Kidney (tissue), 14 donors: Measurements from ENCODE around the gene DLG4. TPM values are rescaled to one million over a fixed set of nuclear protein-coding genes. Genes with fewer than 3 reads are reported as not detected.
A peak's percentile ranks its signal among the peaks of the same experiment; 100 is the strongest.

Source experiments
- DNase-seq, 5 donors: peaks; one replicate each; pipeline ENCODE4 v3.0.0-alpha.2; 2013 to 2020
- FAIRE-seq: peaks from 2 replicates; lab custom pipeline; 2012; peaks lifted over from hg19 to GRCh38; lab: Jason Lieb, UNC
- H3K27ac ChIP-seq, 2 donors: one replicate each; pipeline ENCODE4 v1.7.0; 2013; ENCODE audit warnings: low read depth in 2 of 2, low read length in 2 of 2, inconsistent platforms in 1 of 2
- H3K27me3 ChIP-seq: one replicate; pipeline ENCODE4 v1.7.1; 2013; ENCODE audit warnings: low read length, inconsistent platforms; ENCODE audit not compliant: control insufficient read depth, insufficient read depth
- H3K36me3 ChIP-seq, 3 donors: one replicate each; pipeline versions ENCODE4 v1.7.0 to v1.7.1; 2013; ENCODE audit warnings: low read length in 3 of 3, control low read depth in 1 of 3, inconsistent platforms in 1 of 3; ENCODE audit not compliant: insufficient read depth in 3 of 3, control insufficient read depth in 2 of 3
- H3K4me1 ChIP-seq, 3 donors: one replicate each; pipeline versions ENCODE4 v1.7.0 to v1.7.1; 2013; ENCODE audit warnings: low read length in 3 of 3, inconsistent platforms in 1 of 3, low read depth in 1 of 3; ENCODE audit not compliant: control insufficient read depth in 2 of 3, insufficient read depth in 2 of 3
- H3K4me3 ChIP-seq, 3 donors: one replicate each; pipeline versions ENCODE4 v1.7.0 to v1.8.1; 2013; ENCODE audit warnings: low read length in 3 of 3, control low read depth in 1 of 3, inconsistent platforms in 1 of 3
- H3K9ac ChIP-seq, 3 donors: one replicate each; pipeline versions ENCODE4 v1.7.0 to v1.7.1; 2013; ENCODE audit warnings: low read length in 3 of 3, control low read depth in 1 of 3, inconsistent platforms in 1 of 3
- H3K9me3 ChIP-seq, 3 donors: one replicate each; pipeline versions ENCODE4 v1.7.0 to v1.7.1; 2013; ENCODE audit warnings: low read length in 3 of 3, control low read depth in 1 of 3, inconsistent platforms in 1 of 3; ENCODE audit not compliant: control insufficient read depth in 2 of 3, insufficient read depth in 1 of 3
- CTCF ChIP-seq: IDR thresholded peaks from 3 replicates; pipeline ENCODE4 v1.5.1; 2012; ENCODE audit warnings: mild to moderate bottlenecking, moderate library complexity, borderline replicate concordance; ENCODE audit not compliant: insufficient read depth; ENCODE audit errors: extremely low read depth
- intact Hi-C: fragments of 100-400 bp; cut with DNase I; formaldehyde crosslinking; loops from one replicate; pipeline ENCODE4 v1.11.1; 2022
- polyA plus RNA-seq: library from polyadenylated mRNA; stranded (reverse); fragments of 350-450 nt; fragmentation: Illumina TruSeq; extraction: RNeasy Lipid Tissue Mini Kit (QIAGEN cat#74804); gene quantifications from one replicate; pipeline ENCODE4 v1.2.3, GENCODE V29; 2014; ENCODE audit warnings: low read depth, low replicate concordance; ENCODE audit not compliant: insufficient read depth
- total RNA-seq: library from RNA; stranded (reverse); fragmentation: NEBNext Ultra II Directional; extraction: Animal tissue kit (Norgen Biotek cat#: 25700); gene quantifications from one replicate; pipeline ENCODE4 v1.2.1, GENCODE V29; 2021
- donor health status: control.
- donor health status: control.
- donor health status: control.
- donor health status: control.
- donor health status: control.
- donor health status: DM: yes; HTN: yes; CAD: no.
- donor health status: Normal renal cell carcinoma (clear cell type).

DLG4 gene
- total and polyA plus RNA-seq, 2 donors from 2014 or later = 6.6 to 18.9 TPM

DNA sequence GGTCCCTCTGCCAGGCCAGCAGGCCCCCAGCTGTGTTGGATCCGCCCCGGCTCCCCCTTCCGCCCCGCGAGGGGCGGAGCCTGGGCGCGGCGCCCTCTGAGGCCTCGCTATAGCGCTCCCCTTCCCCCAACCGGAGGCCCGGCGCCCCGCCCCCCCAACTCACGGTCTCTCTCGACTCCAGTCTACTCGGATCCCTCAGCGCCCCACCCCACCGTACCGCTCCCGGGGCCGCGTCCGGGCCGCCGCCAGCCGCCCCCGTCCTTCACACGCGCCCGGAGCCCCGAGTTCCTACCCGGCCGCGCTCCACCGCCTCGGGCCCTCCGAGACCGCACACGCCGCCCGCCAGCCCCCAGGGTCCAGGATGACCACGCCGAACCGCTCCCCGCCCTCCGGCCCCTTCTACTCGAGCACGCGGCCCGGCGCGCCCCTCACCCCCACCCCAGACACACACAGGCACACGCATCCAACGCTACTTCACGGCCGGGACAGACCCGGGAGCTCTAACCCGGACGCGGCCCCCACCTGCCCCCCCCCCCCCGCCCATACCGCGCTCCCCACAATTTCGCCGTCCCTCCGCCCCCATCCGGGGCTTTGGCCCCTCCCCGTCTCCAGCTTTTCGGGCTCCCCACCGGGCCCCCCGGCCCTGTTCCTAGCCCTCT is 18.3 kb upstream of the DLG4 start:
- Histone ChIP-seq H3K4me3 (peak overlapping the region; percentile 63 to 88 (median 67)), H3K27ac (peak overlapping the region; percentile 88 to 95), H3K9ac (peak overlapping the region in 2 of 3 donors; percentile 43 to 56), H3K27me3 (no peaks in the 10 kb centered on the region), H3K36me3 (peaks cover 7 to 26% (median 13%) of the 10 kb centered on the region in 3 donors), H3K4me1 (peaks cover 10 to 38% (median 15%) of the 10 kb centered on the region in 3 donors), H3K9me3 (no peaks in the 10 kb centered on the region)
- peak; percentile 71 to 95 (median 89) for DNase-seq
- TF ChIP-seq CTCF = no peak
- intact Hi-C loops = no loop called here
- FAIRE-seq = no peak

DNA sequence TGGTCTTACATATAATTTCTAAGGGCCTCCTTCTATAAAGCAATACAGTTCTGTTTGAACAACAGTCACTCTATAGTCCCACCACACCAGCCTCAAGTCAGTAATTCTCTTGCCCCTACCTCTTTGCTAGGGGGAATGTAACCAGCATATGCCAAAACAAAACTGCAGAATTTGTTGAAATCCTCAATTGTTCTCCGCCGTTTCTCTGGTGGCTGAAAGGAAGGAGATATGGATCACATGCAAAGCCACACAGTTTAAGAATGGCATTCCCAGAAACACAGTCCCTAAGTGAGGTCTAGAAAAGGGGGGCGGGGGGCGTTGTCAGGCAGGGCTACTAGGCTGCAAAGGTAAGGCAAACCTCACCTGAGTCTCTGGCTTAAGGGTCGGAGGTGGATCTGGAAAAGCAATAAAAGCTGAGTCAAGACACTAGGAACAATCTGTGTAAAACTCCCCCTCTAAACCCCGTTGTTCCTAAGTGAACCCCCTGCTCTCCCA is 17.7 kb upstream of the DLG4 start:
- Histone ChIP-seq H3K9me3 (no peaks in the 10 kb centered on the region), H3K9ac (peak overlapping the region; percentile 43 to 64 (median 56)), H3K27me3 (no peaks in the 10 kb centered on the region), H3K4me3 (peak overlapping the region; percentile 58 to 67 (median 63)), H3K27ac (peak overlapping the region; percentile 83 to 88), H3K4me1 (peaks cover 10 to 38% (median 16%) of the 10 kb centered on the region in 3 donors), H3K36me3 (peaks cover 7 to 26% (median 13%) of the 10 kb centered on the region in 3 donors)
- FAIRE-seq = no peak
- DNase-seq = no peak
- intact Hi-C loops = no loop called here
- no peak for TF ChIP-seq CTCF

DNA sequence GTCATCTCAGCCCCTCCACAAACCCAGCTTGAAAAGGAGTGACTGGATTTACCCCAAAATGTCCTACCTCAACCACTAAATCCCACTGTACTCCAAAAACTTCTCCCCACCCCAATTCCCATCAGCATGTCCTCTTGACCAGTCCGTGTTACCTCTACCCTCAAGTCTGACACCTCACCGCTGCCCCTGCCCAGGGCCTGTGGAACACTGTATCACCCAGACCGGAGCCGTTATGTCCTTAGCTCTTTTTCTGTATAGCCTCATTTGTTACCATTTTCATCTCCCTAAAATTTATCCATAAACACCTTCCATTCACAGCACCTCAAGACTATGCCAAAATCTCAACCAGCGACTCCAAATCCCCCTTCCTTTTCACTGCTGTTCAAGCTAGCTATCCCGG is 17.2 kb upstream of the DLG4 start:
- DNase-seq (no peak), FAIRE-seq (no peak)
- TF ChIP-seq CTCF = no peak
- H3K36me3 ChIP-seq = peaks cover 7 to 26% (median 13%) of the 10 kb centered on the region in 3 donors
- no peaks in the 10 kb centered on the region for H3K9me3 ChIP-seq
- H3K4me1 ChIP-seq = peaks cover 10 to 40% (median 21%) of the 10 kb centered on the region in 3 donors
- no peak overlapping the region for H3K27ac ChIP-seq
- H3K4me3 ChIP-seq = peak overlapping the region in 1 of 3 donors; percentile 63
- H3K27me3 ChIP-seq = no peaks in the 10 kb centered on the region
- intact Hi-C loops = no loop called here
- no peak overlapping the region for H3K9ac ChIP-seq
